ENCODE measurements around the gene PIK3R4. TPM values are rescaled to one million over a fixed set of nuclear protein-coding genes. Genes with fewer than 3 reads are reported as not detected.

The PIK3R4 gene
- total RNA-seq, 4 donors from 2014 or later: 33.9 to 38.4 (median 37.6) TPM

- no peak overlapping the region for H3K4me3 ChIP-seq (ENCODE audit: low read depth, poor library complexity, severe bottlenecking)
- intact Hi-C loops (cut with DNase I; ENCODE audit: low total_unique reads): no loop called here
- TF ChIP-seq CTCF (IDR thresholded peaks at IDR 0.05): no peak
- no peak for DNase-seq (ENCODE audit: low spot score in 2 of 2)
These were observed 6.8 kb downstream of the PIK3R4 start for GRCh38 chr3:130739848-130740247.

- no peak for DNase-seq (ENCODE audit: low spot score in 2 of 2)
- 94% methylated on average over 4 of the region's 4 CpGs for WGBS, 2 donors
- no peak overlapping the region for H3K4me3 ChIP-seq (ENCODE audit: low read depth, poor library complexity, severe bottlenecking)
- TF ChIP-seq POLR2A (IDR thresholded peaks at IDR 0.05): no peak
- intact Hi-C loops (cut with DNase I; ENCODE audit: low total_unique reads): no loop called here
These were observed 8.4 kb downstream of the PIK3R4 start for GRCh38 chr3:130738241-130738640.

GRCh38 chr3:130737622-130738021 is 9.0 kb downstream of the PIK3R4 start:
- WGBS, 2 donors: 84 to 87% methylated on average over 2 of the region's 2 CpGs
- TF ChIP-seq POLR2A (IDR thresholded peaks at IDR 0.05): no peak
- no peak for TF ChIP-seq CTCF (IDR thresholded peaks at IDR 0.05)
- no peak for DNase-seq (ENCODE audit: low spot score in 2 of 2)
- H3K4me3 ChIP-seq (ENCODE audit: low read depth, poor library complexity, severe bottlenecking): no peak overlapping the region
- intact Hi-C loops (cut with DNase I; ENCODE audit: low total_unique reads): no loop called here

- no peak for DNase-seq (ENCODE audit: low spot score in 2 of 2)
- no peak for TF ChIP-seq POLR2A (IDR thresholded peaks at IDR 0.05)
- TF ChIP-seq CTCF (IDR thresholded peaks at IDR 0.05): no peak
- intact Hi-C loops (cut with DNase I; ENCODE audit: low total_unique reads): no loop called here
- WGBS, 2 donors: 86 to 90% methylated on average over 8 of the region's 8 CpGs
- no peak overlapping the region for H3K4me3 ChIP-seq (ENCODE audit: low read depth, poor library complexity, severe bottlenecking)
These were observed 13.3 kb downstream of the PIK3R4 start for GRCh38 chr3:130733236-130733875.

- intact Hi-C loops (cut with DNase I; ENCODE audit: low total_unique reads): no loop called here
- WGBS, 2 donors: 90 to 91% methylated on average over 2 of the region's 2 CpGs
- TF ChIP-seq POLR2A (IDR thresholded peaks at IDR 0.05): no peak
- H3K4me3 ChIP-seq (ENCODE audit: low read depth, poor library complexity, severe bottlenecking): no peak overlapping the region
- DNase-seq (ENCODE audit: low spot score in 2 of 2): no peak
These were observed 14.1 kb downstream of the PIK3R4 start for GRCh38 chr3:130732501-130732900.

GRCh38 chr3:130731817-130732216 is 14.8 kb downstream of the PIK3R4 start:
- H3K4me3 ChIP-seq (ENCODE audit: low read depth, poor library complexity, severe bottlenecking): no peak overlapping the region
- no peak for TF ChIP-seq CTCF (IDR thresholded peaks at IDR 0.05)
- no peak for TF ChIP-seq POLR2A (IDR thresholded peaks at IDR 0.05)
- intact Hi-C loops (cut with DNase I; ENCODE audit: low total_unique reads): no loop called here
- DNase-seq (ENCODE audit: low spot score in 2 of 2): no peak
- 96 to 97% methylated on average over 6 of the region's 6 CpGs for WGBS, 2 donors

GRCh38 chr3:130729154-130729553 is 17.5 kb downstream of the PIK3R4 start:
- no peak for DNase-seq (ENCODE audit: low spot score in 2 of 2)
- WGBS, 2 donors: 67 to 72% methylated on average over 2 of the region's 2 CpGs
- intact Hi-C loops (cut with DNase I; ENCODE audit: low total_unique reads): no loop called here
- H3K4me3 ChIP-seq (ENCODE audit: low read depth, poor library complexity, severe bottlenecking): no peak overlapping the region
- TF ChIP-seq POLR2A (IDR thresholded peaks at IDR 0.05) (no peak), CTCF (IDR thresholded peaks at IDR 0.05) (no peak)

Data from lower leg skin (tissue), 4 donors.